ENCODE data around the gene TIMP4.

Gene TIMP4

DNA sequence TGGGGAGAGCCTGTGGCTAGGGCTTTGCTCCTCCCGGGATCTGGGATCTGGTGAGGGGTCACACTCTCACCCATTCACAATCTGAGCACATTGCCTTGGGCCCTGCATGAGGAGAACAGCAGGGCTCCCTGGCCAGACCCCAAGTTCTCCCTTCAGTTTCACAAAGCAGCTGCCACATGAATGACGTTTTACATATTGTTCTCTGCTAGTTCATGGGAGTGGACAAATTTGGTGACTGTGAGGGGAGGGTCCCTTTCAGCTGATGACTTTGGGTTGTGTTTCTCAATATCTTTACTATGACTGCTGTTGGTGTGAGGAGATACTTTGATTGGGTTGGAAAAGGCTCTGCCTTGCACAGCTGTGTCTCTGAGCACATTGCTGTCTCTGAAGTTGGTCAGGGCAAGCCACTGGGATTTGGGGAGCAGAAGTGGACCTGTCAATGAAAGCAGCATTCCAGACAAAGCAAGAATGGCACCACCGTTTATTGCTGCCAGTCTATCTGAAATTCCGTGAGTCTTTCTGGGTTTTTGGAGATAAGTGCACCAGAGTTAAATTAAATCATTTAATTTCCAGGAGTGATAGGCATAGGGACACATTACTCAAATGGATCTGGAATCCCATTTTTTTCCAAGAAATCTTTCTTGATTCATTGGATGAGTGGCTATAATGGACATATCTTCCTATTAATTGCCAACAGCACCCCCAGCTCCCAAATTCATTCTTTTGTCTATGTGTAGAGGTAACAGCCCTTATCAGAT is 10.3 kb downstream of the TIMP4 start:
- no peak for DNase-seq

DNA sequence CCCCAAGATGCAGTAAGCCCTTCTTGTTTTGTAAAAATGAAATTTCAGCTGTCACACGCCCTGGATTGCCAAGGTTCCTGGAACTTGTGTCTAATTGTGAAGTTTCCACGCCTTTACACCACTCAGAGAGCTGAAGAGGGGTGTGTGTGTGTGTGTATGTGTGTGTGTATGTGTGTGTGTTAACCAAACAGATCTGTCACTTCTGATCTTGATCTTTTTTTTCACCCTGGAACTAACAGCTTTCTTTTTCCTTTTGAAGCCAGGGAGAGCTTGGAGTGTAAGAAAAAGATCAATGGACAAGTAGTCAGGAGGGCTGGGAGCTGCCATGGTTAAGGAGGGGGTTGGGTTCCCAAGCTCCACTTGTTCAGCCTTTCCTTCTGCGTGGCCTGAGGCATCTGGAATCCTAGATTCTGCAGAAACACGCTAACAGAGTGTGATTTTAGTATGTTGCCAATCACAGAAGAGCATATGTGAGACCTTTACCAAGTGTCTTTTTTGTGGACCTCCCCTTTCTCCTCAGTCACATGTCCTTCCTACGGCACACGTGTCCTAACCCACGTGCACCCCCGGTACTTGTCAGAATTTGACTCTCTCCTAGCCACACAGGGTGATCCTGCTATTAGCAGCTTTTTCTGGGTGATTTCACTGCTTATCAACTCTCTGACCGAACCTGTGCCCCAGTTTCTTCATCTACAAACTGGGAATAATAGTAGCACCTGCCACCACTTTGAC is 11.5 kb downstream of the TIMP4 start:
- no peak for DNase-seq

DNA sequence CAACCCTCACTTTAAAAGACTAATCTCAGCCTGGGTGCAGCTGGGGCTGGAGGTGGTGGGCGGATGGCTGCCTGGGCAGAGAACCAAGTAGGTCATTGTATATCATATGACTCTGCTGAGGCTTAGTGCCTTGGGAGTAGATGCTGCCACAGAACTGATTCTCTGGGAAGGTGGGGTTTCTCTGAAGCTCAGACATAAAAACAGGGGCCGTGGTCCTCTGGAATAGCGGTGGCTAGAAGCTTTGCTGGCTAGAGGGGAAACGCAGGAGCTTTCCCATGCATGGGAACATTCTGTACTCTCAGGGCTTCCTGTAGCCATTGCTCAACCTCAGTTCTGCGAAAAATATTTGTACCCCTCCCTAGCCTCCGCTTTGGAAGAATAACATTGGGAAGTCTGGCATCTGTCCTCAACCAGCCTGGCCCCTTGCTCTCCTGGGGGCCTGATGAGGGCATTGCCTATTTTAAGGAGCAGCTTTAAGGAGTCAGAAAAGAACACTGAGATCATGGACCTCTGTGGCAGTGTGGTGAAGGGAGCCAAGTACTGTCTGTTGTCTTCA is 14.7 kb downstream of the TIMP4 start:
- no peak for DNase-seq

DNA sequence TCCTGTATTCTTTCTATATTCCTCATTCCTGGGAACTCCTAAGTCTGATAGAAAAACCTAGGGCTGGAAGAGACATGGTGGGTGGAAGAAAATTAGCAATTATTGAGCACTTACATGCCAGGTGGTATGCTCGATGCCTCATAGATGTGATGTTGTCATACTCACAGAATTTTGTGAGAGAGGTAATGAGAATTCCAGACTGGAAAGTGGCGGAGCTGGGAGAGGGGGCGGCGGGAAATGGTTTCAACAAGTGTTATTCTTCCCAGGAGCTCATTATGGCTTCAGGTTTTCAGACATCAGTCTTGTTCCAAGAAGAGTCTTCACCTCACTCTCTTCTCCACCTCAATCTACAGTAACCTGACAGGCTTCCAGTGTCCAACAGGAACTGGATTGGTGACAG is 16.2 kb downstream of the TIMP4 start:
- peak in 9 of 56 donors; percentile 7 to 43 (median 37) for DNase-seq

DNA sequence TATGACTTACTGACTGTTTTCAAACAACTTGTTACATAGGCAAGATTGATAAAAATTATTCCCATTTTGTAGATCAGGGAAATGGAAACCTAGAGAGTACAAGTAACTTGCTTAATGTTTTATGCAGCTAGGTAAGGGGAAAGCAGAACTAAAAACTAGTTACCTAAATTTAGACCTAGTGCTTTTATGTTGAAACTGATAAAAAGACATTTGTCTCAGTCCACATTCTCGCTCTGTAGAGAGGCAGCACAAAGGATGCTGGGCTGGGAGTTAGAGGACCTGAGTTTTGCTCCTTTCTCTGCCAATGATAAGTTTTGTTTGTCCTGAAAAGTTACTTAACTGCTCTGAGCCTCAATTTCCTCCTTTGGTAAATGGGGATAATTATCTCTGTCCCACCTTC is 17.4 kb downstream of the TIMP4 start:
- no peak for DNase-seq

DNA sequence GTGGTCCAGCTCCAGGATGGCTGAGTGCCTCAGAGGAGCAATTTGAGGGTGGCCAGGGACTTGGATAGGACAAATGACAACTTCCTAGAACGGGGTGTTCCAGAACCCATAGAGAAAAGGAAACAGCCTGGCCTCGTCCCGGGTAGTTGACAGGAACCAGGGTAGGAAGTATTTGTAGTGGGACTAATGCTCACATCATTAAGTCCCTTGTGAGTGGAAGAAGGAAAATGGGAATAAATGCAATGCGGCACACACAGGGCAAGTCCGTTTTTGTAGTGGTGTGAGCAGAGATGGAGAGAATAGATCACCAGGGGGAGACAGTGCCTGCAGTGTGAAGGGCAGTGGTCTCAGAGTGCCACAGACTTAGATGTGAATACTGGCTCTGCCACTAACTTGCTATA is 19.6 kb downstream of the TIMP4 start:
- peak in 1 of 56 donors; percentile 14 for DNase-seq

DNA sequence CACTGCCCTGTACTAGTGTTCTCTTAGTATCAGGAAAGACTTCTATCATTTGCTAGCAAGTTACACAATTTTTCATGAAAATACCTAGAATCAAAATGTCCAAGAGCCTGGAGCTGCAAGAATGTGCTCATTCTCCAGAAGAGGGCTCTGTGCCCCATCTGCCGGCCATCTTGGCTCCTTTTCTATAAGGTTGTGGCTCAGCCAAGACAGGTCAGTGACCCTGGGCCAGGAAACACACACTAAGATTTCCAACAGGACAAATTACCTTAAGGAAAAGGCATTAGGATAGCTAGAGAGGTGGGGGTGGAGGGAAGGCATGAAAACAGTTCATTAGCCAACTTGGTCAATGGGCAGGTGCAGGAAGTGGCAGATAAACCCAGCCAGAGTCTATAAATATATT is 20.7 kb downstream of the TIMP4 start:
- no peak for DNase-seq

DNA sequence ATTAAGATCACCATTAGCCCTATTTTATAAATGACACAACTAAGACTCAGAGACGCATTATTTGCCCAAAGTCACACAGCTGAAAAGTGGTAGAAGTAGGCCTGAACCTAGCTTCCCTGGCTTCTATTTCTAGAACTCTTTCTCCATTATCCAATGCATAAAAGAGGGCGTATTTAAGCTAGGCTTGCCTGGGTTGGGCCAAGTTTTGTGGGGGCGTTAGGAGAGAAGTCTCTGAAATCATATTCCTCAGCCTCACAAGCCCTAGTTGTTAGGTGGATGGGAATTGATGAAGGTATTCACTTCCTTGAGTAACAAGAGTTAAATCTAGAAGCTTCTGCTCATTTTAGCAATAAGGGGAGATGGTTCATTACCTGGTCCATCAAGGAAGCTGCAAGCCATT is 22.3 kb downstream of the TIMP4 start:
- peak in 1 of 56 donors; percentile 29 for DNase-seq

DNA sequence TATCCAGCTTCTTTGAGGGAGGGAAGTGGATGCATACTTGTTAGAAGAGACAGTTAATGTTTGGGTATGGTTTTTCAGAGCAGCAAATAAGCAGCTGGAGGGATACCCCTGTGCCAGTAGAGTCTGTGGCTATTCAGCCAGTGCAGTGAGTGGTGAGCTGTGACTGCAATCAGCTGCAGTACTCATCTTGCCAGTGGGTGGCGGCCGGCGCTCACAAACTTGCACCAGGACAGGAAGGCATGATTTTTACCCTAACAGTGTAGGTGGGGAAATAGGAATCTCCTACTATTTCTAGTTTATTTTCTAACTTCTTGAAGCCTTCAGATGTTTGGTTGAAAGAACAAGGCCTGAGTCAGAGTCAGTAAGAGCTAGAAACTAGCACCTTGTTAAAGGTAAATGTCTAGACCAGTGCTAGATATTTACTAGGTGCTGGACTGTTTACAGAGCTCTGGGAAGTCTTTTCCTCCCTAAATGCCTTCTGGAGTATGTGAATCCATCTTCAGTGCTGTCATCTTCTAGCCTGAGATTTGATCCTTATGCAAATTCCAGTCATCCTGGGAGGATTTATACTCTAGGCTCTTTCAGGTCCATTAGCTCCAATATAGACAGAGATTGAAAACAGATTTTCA is 23.6 kb downstream of the TIMP4 start:
- DNase-seq, result peak in 32 of 56 donors; percentile 14 to 75 (median 34)

DNA sequence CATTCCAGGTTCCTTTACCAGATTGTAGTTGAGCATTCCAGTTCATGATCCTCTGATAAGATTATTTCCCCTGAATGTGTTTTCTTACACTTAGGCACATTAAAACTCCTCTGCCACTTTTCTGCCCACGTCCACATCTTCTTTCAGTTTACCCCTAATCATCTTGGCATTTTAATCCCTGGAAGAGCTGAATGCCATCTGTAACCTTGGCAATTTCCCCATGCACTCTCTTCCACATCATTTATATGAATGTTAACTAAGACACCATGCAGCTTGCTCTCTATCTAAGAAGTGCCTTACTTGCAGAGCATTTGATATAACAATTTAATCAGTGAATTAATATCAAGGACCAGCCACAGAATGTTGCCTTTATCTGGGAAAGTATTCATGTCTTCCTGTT is 25.8 kb downstream of the TIMP4 start:
- DNase-seq, result no peak

DNA sequence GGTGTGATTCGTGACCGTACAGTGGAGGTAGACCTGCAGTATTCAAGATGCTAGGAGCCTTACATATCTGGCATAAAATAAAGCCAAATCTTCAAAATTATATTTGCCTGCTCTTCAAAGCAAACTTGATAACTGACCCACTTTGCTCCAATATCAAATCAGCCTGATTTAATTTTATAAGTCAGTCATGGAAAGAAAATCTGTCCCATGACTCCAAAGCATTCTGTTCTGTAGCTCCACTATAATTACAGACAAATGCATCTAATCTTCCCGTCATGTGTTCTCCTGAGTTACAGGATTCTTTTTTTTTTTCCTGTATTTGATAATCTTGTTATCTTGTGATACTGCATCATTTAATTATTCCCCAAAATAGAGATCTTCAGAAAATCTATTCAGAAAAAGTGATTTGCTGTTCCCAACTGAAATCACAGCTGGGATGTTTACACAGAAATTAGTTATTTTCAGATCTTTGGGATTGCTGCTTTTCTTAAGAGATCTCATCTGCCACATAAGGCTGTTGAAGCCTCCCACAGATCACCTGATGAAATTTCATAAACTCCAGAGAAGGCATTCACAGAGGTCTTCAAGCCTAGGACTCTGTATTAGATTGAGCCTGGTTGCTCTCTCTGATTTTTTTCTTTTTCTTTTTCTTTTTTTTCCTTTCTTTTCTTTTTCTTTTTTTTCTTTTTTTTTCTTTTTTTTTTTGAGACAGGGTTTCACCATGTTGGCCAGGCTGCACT is 27.2 kb downstream of the TIMP4 start:
- peak in 1 of 56 donors; percentile 25 for DNase-seq

DNA sequence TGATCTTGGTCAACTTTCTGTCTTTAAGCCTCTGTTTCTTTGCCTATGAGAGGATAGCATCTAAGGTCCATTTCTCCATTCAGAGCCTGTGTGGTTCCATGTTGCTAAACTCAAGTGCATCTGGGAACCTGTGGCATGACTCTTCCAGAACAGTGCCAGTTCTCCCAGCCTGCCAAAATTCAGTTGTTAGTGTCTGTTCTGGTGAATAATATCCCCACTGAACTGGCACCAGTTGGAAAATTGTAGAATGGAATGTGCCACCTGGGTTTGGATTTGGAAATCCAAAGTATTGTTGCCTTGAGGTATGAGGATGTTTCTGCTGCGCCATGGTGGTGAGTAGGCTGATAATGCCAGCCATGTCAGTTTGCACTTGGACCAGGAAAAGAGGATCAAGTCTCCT is 31.3 kb downstream of the TIMP4 start:
- no peak for DNase-seq

DNA sequence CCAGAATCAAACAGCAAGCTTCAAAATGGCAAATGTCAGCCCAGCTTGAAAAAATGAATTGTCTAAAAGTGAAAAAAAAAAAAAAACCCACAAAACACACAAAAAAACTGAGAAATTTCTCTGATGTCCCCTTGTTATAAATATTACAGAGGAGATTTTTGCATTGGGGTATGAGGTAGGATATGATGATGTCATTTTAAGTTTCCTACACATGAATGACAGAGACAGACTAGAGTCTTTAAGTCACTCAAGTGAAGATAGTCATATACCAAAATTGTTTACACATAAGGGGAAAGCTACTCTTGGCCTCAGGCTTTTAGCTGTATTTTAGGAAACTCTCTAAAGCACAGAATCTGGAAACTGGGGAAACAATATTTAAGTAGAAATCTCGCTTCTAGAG is 32.9 kb downstream of the TIMP4 start:
- DNase-seq, result no peak

DNA sequence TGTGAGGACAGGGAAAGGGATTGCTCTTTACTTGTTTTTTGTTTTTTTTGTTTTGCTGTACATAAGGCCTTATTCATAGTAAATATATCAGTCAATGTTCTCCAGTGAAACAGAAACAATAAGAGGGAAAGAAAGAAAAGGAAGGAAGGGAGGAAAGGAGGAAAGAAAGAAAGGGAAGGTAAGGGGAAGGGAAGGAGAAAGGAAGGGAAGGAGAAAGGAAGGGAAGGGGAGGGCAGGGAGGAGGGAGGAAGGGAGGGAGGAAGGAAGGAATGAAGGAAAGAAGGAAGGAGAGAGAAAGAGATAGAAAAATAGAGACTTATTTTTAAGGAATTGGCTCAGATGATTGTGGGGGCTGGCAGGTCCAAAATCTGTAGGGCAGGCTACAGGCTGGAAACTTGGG is 37.2 kb downstream of the TIMP4 start:
- no peak for DNase-seq

DNA sequence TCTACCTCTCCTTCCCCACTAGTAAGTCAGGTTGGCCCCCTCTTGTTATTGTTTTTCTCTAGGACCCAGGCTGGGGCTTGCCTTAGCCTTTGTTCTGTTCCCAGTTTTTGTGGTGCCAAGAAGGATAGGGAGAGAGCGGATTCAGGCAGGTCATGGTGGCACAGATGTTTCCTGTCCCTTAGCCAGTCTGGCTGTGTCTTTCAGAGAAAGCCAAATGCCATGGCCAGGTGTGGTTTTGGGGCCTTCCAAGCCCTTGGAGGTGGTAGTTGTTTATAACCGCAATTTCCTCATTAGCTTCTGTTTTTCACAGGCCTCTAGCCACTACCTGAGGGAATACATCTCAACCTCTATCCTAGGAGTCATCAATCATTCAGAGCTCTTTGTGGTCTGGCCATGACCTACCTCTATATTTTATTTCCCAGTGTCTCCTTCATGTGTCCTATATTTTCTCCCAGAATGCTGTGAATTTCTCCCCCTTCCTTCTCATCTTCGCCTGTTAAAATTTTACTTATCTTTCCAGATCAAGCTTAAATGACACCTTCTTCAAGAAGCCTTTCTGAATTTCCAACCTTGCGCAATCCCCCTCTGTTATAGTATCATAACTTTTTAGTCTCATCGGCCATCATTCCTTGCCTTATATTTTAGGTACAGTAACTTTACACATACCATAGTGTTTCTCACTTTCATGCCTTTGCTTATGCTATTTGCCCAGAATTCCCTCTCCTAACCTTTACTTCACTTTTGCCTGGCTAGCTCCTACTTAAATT is 38.2 kb downstream of the TIMP4 start:
- DNase-seq, result no peak

DNA sequence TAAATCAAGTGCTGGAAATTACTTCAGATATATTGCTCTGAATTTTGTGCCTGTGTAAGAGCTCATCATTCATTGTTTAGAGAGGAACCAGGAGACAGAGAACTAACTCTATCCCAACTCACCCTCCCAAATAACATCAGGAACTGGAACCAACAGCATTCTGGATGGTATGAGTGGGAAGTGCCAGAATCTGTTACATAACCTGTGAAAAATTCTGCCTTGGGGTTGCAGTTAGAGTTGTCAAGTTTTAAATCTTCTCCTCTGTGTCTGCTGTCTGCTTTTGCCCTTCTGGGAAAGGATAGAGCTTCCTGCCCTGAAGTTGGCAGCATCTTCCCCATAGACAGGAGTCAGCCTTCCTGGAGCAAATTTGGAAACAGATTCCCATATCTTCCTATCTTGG is 41.2 kb downstream of the TIMP4 start:
- no peak for DNase-seq

DNA sequence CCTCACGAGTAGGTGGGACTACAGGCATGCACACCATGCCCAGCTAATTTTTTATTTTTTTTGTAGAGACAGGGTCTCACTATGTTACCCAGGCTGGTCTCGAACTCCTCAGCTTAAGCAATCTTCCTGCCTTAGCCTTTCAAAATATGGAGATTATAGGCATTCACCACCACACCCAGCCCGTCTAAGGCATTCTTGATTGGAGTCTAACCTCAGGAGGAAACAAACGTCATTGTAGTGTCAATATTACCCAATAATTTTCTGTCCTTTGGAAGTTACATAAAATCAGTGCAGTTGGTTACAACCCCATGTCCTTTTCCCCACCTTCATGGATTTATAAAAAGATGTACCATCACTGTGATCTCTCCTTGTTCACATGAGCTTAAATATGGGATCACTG is 41.8 kb downstream of the TIMP4 start:
- no peak for DNase-seq

DNA sequence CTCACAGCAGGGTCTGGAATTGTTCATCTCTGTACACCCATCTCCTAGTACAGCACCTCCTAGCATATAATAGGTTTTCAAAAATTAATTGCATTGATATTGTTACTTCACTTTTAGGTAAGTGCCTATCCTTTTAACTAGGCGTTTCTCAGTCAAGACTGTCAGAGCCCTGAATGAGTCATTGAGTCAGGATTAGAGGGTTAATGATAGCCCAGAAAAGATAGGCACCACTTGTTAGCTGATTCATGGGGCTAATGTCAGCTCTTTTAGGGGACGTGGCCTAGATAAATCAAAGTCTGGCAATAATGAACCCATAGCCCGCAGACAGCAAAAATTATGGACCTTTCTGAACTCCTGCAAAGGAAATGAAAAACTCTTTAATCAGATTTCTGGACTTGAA is 42.9 kb downstream of the TIMP4 start:
- no peak for DNase-seq

DNA sequence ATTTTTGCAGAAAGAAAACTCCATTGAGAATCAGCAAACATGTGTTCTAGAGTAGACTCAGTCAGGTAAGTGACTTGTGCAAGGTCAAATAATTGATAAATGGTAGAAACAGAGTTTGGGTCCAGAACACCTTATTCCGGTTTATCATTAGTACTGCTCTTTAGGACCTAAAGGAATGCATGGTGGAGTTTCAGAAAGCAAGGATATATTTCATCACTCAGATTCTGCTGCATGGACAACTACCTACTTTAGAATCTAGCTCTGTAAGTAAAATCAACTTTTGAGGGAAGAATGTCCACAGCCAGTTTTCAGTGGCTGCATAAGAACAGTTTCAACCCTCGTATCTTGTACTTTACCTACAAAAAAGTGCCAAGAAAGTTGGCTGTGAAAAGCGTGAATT is 43.6 kb downstream of the TIMP4 start:
- DNase-seq, result no peak

DNA sequence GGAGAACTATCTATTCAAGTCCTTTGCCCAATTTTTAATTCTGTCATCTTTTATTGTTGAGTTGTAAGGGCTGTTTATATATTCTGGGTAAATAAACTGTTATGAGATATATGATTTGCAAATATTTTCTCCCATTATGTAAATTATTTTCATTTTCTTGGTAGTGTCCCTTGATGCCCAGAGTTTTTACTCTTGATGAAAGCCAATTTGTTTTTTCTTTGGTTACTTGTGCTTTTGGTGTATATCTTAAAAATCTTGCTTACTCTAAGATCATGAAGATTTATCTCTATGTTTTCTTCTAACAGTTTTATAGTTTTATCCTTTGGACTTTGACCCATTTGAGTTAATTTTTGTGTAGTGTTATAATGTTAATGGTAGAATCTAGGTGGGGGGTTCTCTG is 44.5 kb downstream of the TIMP4 start:
- DNase-seq, result no peak

All from nucleus accumbens (tissue), 56 donors.